ENCODE data around the gene SUGCT.

DNA sequence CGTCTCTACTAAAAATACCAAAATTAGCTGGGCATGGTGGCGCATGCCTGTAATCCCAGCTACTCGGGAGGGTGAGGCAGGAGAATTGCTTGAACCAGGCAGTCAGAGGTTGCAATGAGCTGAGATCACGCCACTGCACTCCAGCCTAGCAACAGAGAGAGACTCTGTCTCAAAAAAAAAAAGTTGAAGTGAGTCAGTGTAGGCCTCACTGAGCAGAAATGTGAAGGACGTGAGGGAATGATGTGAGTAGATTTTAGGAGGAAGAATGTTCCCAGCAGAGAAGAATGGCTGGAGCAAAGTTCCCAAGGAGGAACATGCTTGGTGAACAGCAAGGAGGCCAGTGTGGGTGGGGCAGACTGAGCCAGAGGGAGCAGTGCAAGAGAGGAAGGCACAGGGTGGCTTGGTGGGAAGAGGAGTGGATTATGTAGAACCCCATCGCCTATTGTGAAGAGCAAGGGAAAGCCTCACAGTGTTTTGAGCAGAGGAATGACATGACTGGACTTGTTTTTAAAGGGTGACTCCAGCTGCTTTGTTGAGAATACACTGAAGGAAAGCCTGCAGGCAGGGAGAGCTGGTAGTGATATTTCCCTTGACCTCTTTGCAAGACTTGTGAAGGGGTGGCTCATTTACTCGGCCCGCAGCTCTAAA, 708.7 kb downstream of the SUGCT start:
- TF ChIP-seq, protein P1, sequence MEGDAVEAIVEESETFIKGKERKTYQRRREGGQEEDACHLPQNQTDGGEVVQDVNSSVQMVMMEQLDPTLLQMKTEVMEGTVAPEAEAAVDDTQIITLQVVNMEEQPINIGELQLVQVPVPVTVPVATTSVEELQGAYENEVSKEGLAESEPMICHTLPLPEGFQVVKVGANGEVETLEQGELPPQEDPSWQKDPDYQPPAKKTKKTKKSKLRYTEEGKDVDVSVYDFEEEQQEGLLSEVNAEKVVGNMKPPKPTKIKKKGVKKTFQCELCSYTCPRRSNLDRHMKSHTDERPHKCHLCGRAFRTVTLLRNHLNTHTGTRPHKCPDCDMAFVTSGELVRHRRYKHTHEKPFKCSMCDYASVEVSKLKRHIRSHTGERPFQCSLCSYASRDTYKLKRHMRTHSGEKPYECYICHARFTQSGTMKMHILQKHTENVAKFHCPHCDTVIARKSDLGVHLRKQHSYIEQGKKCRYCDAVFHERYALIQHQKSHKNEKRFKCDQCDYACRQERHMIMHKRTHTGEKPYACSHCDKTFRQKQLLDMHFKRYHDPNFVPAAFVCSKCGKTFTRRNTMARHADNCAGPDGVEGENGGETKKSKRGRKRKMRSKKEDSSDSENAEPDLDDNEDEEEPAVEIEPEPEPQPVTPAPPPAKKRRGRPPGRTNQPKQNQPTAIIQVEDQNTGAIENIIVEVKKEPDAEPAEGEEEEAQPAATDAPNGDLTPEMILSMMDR (IDR thresholded peaks at IDR 0.05), result no peak
- TF ChIP-seq POLR2AphosphoS5 (IDR thresholded peaks at IDR 0.05), result no peak
- no peak for TF ChIP-seq POLR2A (IDR thresholded peaks at IDR 0.05; ENCODE audit: low read depth)
- no peak for TF ChIP-seq EP300 (IDR thresholded peaks at IDR 0.05)

All from esophagus muscularis mucosa (tissue), 4 donors.